B cell (primary cell): Measurements from ENCODE around the gene PARK7. TPM values are rescaled to one million over a fixed set of nuclear protein-coding genes. Genes with fewer than 3 reads are reported as not detected.

Experiments used
- ATAC-seq: fragments of 200-7000 bp; cut with Tn5 transposase; one replicate; pipeline ENCODE4 v1.10.0; 2021; ENCODE audit warnings: low read depth, mild to moderate bottlenecking, moderate number of reproducible peaks, moderate library complexity
- CTCF ChIA-PET: fragments of 350-600 bp; sonication (Branson Sonifier 250); formaldehyde crosslinking; loops from one replicate; lab custom pipeline; 2021; ENCODE audit warnings: antibody characterized with exemption, inconsistent platforms; lab: Charles Lee
- POLR2A ChIA-PET: fragments of 350-600 bp; sonication (Branson Sonifier 250); formaldehyde crosslinking; loops from one replicate; lab custom pipeline; 2021; ENCODE audit warnings: antibody characterized with exemption; lab: Charles Lee
- DNase-seq: peaks from one replicate; pipeline ENCODE4 v3.0.0; 2013
- H2AFZ ChIP-seq: 2 replicates; pipeline ENCODE4 v1.6.1; 2012; ENCODE audit warnings: mild to moderate bottlenecking, low read depth, low read length; ENCODE audit not compliant: insufficient read depth, poor library complexity, severe bottlenecking
- H3K27ac ChIP-seq, 2 donors: 1 replicate in 1 of 2; 2 replicates in 1 of 2; pipeline ENCODE4 v1.5.1; 2012 to 2013; ENCODE audit warnings: low read length in 2 of 2, mild to moderate bottlenecking in 2 of 2, moderate library complexity in 1 of 2
- H3K27me3 ChIP-seq, 4 experiments: fragments of 200-600 bp in 1 of 4; sonication (generic) in 1 of 4; replicated peaks in 1 of 4; 1 replicate in 2 of 4; 2 replicates in 2 of 4; pipeline versions ENCODE4 v1.6.1 to v1.7.0; 2013 to 2016; ENCODE audit warnings: low read length in 3 of 4, mild to moderate bottlenecking in 2 of 4, mixed read lengths in 1 of 4, moderate library complexity in 1 of 4; ENCODE audit not compliant: insufficient read depth in 4 of 4, control insufficient read depth in 3 of 4; ENCODE audit errors: control extremely low read depth in 1 of 4
- H3K36me3 ChIP-seq, 2 experiments: replicated peaks in 1 of 2; 1 replicate in 1 of 2; 2 replicates in 1 of 2; pipeline versions ENCODE4 v1.6.1 to v1.7.1; 2013; ENCODE audit warnings: low read length in 1 of 2; ENCODE audit not compliant: insufficient read depth in 2 of 2, control insufficient read depth in 1 of 2; ENCODE audit errors: control extremely low read depth in 1 of 2, extremely low read depth in 1 of 2
- H3K4me1 ChIP-seq, 2 donors: fragments of 200-600 bp in 1 of 2; sonication (generic) in 1 of 2; 1 replicate in 1 of 2; 2 replicates in 1 of 2; pipeline versions ENCODE4 v1.5.1 to v1.6.1; 2013 to 2017; ENCODE audit warnings: low read length in 2 of 2; ENCODE audit not compliant: control insufficient read depth in 2 of 2, insufficient read depth in 2 of 2
- H3K4me2 ChIP-seq: replicated peaks from 2 replicates; pipeline ENCODE3; 2012; ENCODE audit warnings: mild to moderate bottlenecking, low read depth, low read length; ENCODE audit not compliant: poor library complexity, severe bottlenecking
- H3K4me3 ChIP-seq, 5 experiments: fragments of 200-600 bp in 1 of 5; sonication (generic) in 1 of 5; 1 replicate in 3 of 5; 2 replicates in 2 of 5; pipeline versions ENCODE4 v1.5.1 to v1.7.0; 2011 to 2016; ENCODE audit warnings: low read length in 4 of 5, mild to moderate bottlenecking in 4 of 5, low read depth in 2 of 5, control low read depth in 1 of 5, moderate library complexity in 1 of 5; ENCODE audit not compliant: insufficient read depth in 1 of 5; ENCODE audit errors: control extremely low read depth in 1 of 5, extremely low read depth in 1 of 5
- H3K79me2 ChIP-seq: fragments of 200-600 bp; sonication (generic); one replicate; pipeline ENCODE4 v1.6.0; 2016; ENCODE audit warnings: low read length; ENCODE audit not compliant: control insufficient read depth, insufficient read depth
- H3K9ac ChIP-seq: fragments of 200-600 bp; sonication (generic); 2 replicates; pipeline ENCODE4 v1.6.1; 2017; ENCODE audit warnings: mild to moderate bottlenecking, low read length, moderate library complexity
- H3K9me3 ChIP-seq, 3 donors: one replicate each; pipeline versions ENCODE4 v1.6.1 to v1.7.1; 2013; ENCODE audit warnings: low read length in 2 of 3; ENCODE audit not compliant: control insufficient read depth in 2 of 3, insufficient read depth in 1 of 3; ENCODE audit errors: control extremely low read depth in 1 of 3
- H4K20me1 ChIP-seq: 2 replicates; pipeline ENCODE4 v1.6.0; 2012; ENCODE audit warnings: mild to moderate bottlenecking, low read length; ENCODE audit not compliant: insufficient read depth, control insufficient read depth, poor library complexity, severe bottlenecking
- H3K27ac Mint-ChIP-seq: one replicate; pipeline ENCODE4 v1.8.0; 2021; ENCODE audit warnings: mixed read lengths
- H3K27me3 Mint-ChIP-seq: one replicate; pipeline ENCODE4 v1.8.0; 2021; ENCODE audit warnings: mixed read lengths
- H3K4me1 Mint-ChIP-seq: one replicate; pipeline ENCODE4 v1.8.0; 2021; ENCODE audit warnings: mixed read lengths
- H3K4me3 Mint-ChIP-seq: one replicate; pipeline ENCODE4 v1.8.0; 2021; ENCODE audit warnings: mixed read lengths
- H3K9me3 Mint-ChIP-seq: one replicate; pipeline ENCODE4 v1.8.0; 2022; ENCODE audit warnings: mixed read lengths; ENCODE audit not compliant: insufficient read depth
- CTCF ChIP-seq: fragments of 200-600 bp; IDR thresholded peaks from one replicate; pipeline ENCODE4 v1.8.0; 2022; ENCODE audit warnings: antibody characterized with exemption, mild to moderate bottlenecking
- EZH2 ChIP-seq: IDR thresholded peaks from 2 replicates; pipeline ENCODE4 v1.6.1; 2012; ENCODE audit warnings: borderline replicate concordance, low read depth, mild to moderate bottlenecking, moderate library complexity, low read length; ENCODE audit not compliant: insufficient read depth, poor library complexity, severe bottlenecking
- WGBS: methylation state at CpG from one replicate; pipeline ENCODE4 v1.1.5; 2013; ENCODE audit warnings: missing lambda C conversion rate; ENCODE audit not compliant: insufficient coverage; 5-methylcytosine and 5-hydroxymethylcytosine counted together
- intact Hi-C: fragments of 100-400 bp; cut with micrococcal nuclease; formaldehyde crosslinking; loops from one replicate; pipeline ENCODE4 v1.10.0; 2022
- polyA plus RNA-seq: library from polyadenylated mRNA; depleted of rRNA; stranded (reverse); fragments of >200 nt; gene quantifications from 2 replicates; pipeline ENCODE4 v1.2.3, GENCODE V29; 2012
- total RNA-seq, 2 donors: library from RNA; stranded (reverse); fragments of 120-200 nt in 1 of 2; gene quantifications; 1 replicate in 1 of 2; 2 replicates in 1 of 2; pipeline versions ENCODE4 v1.2.3 to v1.2.4, GENCODE V29; 2013 to 2022

Gene PARK7
- total and polyA plus RNA-seq, 2 donors (not counting 1 experiment from before 2014, with no cell fraction given) = 63.9 to 118 TPM

GRCh38 chr1:8031176-8031785, 69.8 kb downstream of the PARK7 start:
- Mint-ChIP-seq H3K9me3 (no peaks in the 10 kb centered on the region), H3K27ac (no peak overlapping the region), H3K4me1 (peaks cover 6% of the 10 kb centered on the region), H3K4me3 (no peak overlapping the region), H3K27me3 (peaks cover 27% of the 10 kb centered on the region)
- no peaks in the 10 kb centered on the region for H3K79me2 ChIP-seq
- 92% methylated on average over 4 of the region's 9 CpGs for WGBS
- H3K4me1 ChIP-seq = peaks cover 5 to 8% of the 10 kb centered on the region in 2 donors
- no peak overlapping the region for H3K4me3 ChIP-seq
- POLR2A ChIA-PET = no interaction called here
- no peaks in the 10 kb centered on the region for H3K36me3 ChIP-seq
- no peak for TF ChIP-seq EZH2
- peak; percentile 80 for TF ChIP-seq CTCF
- H3K27me3 ChIP-seq = peaks cover 0 to 10% (median 4%) of the 10 kb centered on the region in 4 experiments
- no peak overlapping the region for H2AFZ ChIP-seq
- intact Hi-C loops = no loop called here
- ATAC-seq (no peak), DNase-seq (peak; percentile 23)
- no peak overlapping the region for H3K4me2 ChIP-seq
- H4K20me1 ChIP-seq = no peaks in the 10 kb centered on the region
- H3K9me3 ChIP-seq = peaks cover 0 to 6% (median 0%) of the 10 kb centered on the region in 3 donors
- H3K27ac ChIP-seq = no peak overlapping the region
- CTCF ChIA-PET = interaction anchor here (1.1 to 2.8 kb wide), 6 partner anchors 13 to 817 kb away, joined by 4 to 11 read pairs (median 8); no protein-coding TSS in a partner anchor
- no peak overlapping the region for H3K9ac ChIP-seq

- POLR2A ChIA-PET = no interaction called here
- WGBS = 100% methylated on average over 1 of the region's 3 CpGs
- Histone ChIP-seq H3K27me3 (peaks cover 0 to 3% (median 0%) of the 10 kb centered on the region in 4 experiments), H3K27ac (no peak overlapping the region), H3K36me3 (no peaks in the 10 kb centered on the region), H3K4me2 (no peak overlapping the region), H3K9me3 (no peaks in the 10 kb centered on the region), H3K4me3 (no peak overlapping the region), H4K20me1 (no peaks in the 10 kb centered on the region), H2AFZ (no peak overlapping the region), H3K79me2 (no peaks in the 10 kb centered on the region), H3K4me1 (no peaks in the 10 kb centered on the region), H3K9ac (no peak overlapping the region)
- DNase-seq = no peak
- intact Hi-C loops = no loop called here
- Mint-ChIP-seq H3K4me3 (no peak overlapping the region), H3K27ac (no peak overlapping the region), H3K9me3 (no peaks in the 10 kb centered on the region), H3K4me1 (no peaks in the 10 kb centered on the region), H3K27me3 (peaks cover 26% of the 10 kb centered on the region)
- TF ChIP-seq CTCF (no peak), EZH2 (no peak)
- ATAC-seq = no peak
- CTCF ChIA-PET = interaction anchor here (2.0 to 2.8 kb wide), 3 partner anchors 14 to 816 kb away, joined by 9 to 11 read pairs (median 9); no protein-coding TSS in a partner anchor
Observed at GRCh38 chr1:8032366-8032910, 70.9 kb downstream of the PARK7 start.
